Stimulated activated naive CD8-positive, alpha-beta T cell treated with anti-CD3 and anti-CD28 coated beads, Interleukin-15, Interleukin-2, amounts not matched to agents 100 ng/mL and 50 ng/mL, for 24 hours (primary cell): ENCODE results near the gene LRRD1.
"Not testable (repeated sequence)": the region's sequence is repeated elsewhere in the genome, so short reads cannot be mapped to it uniquely, and the experiment has no call there.

Experiments
- H3K27ac Mint-ChIP-seq: one replicate; pipeline ENCODE4 v1.8.0; 2021; ENCODE audit warnings: mild to moderate bottlenecking, mixed read lengths
- H3K27me3 Mint-ChIP-seq: one replicate; pipeline ENCODE4 v1.8.0; 2021; ENCODE audit warnings: mixed read lengths
- H3K36me3 Mint-ChIP-seq: one replicate; pipeline ENCODE4 v1.8.0; 2021; ENCODE audit warnings: low read depth, mixed read lengths
- H3K4me1 Mint-ChIP-seq: one replicate; pipeline ENCODE4 v1.8.0; 2021; ENCODE audit warnings: low read depth, mixed read lengths
- H3K4me3 Mint-ChIP-seq: one replicate; pipeline ENCODE4 v1.8.0; 2021; ENCODE audit warnings: mild to moderate bottlenecking, mixed read lengths
- H3K9me3 Mint-ChIP-seq: one replicate; pipeline ENCODE4 v1.8.0; 2021; ENCODE audit warnings: mixed read lengths

LRRD1 gene

GRCh38 chr7:92178928-92179924 is at the start of gene LRRD1:
Gene LRRD1 (minus strand): TSS chr7:92179142. CDS start chr7:92165202, 13,940 bp downstream.
- Mint-ChIP-seq H3K27ac (no peak within 1 kb of the TSS), H3K36me3 (no peaks in the 10 kb centered on the region)

DNA sequence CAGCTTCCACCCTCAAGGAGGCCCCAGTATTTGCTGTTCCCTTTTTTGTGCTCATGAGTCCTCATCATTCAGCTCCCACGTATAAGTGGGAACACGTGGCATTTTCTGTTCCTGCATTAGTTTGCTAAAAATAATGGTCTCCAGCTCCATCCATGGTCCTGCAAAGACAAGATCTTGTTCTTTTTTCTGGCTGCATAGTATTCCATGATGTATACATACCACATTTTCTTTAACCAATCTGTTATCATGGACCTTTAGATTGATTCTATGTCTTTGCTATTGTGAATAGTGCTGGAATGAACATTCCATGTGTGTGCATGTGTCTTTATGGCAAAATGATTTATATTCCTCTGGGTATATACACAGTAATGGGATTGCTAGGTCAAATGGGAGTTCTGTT is 49.8 kb upstream of the LRRD1 start:
- no peak overlapping the region for H3K4me3 Mint-ChIP-seq
- H3K27ac Mint-ChIP-seq = peak overlapping the region; percentile 82
- peaks cover 64% of the 10 kb centered on the region for H3K36me3 Mint-ChIP-seq
- no peaks in the 10 kb centered on the region for H3K27me3 Mint-ChIP-seq
- H3K4me1 Mint-ChIP-seq = peaks cover 14% of the 10 kb centered on the region
- H3K9me3 Mint-ChIP-seq = peaks cover 12% of the 10 kb centered on the region

More at GRCh38 chr7:92178928-92179924, at the start of gene LRRD1:
- H3K4me3 Mint-ChIP-seq = peak within 1 kb of the TSS; percentile 75
- H3K27me3 Mint-ChIP-seq = peaks cover 11% of the 10 kb centered on the region
- no peaks in the 10 kb centered on the region for H3K9me3 Mint-ChIP-seq
- H3K4me1 Mint-ChIP-seq = peaks cover 7% of the 10 kb centered on the region

- Mint-ChIP-seq H3K9me3 (peaks cover 12% of the 10 kb centered on the region), H3K27me3 (no peaks in the 10 kb centered on the region), H3K27ac (peak overlapping the region; percentile 82), H3K4me3 (peak overlapping the region; percentile 45), H3K36me3 (peaks cover 63% of the 10 kb centered on the region), H3K4me1 (peaks cover 14% of the 10 kb centered on the region)
These were observed 49.2 kb upstream of the LRRD1 start for GRCh38 chr7:92228100-92228499.

- no peak overlapping the region for H3K4me3 Mint-ChIP-seq
- H3K4me1 Mint-ChIP-seq = peaks cover 14% of the 10 kb centered on the region
- H3K36me3 Mint-ChIP-seq = peaks cover 59% of the 10 kb centered on the region
- peaks cover 12% of the 10 kb centered on the region for H3K9me3 Mint-ChIP-seq
- no peaks in the 10 kb centered on the region for H3K27me3 Mint-ChIP-seq
- no peak overlapping the region for H3K27ac Mint-ChIP-seq
These were observed 48.0 kb upstream of the LRRD1 start for GRCh38 chr7:92226981-92227380.

GRCh38 chr7:92221766-92222165 is 42.8 kb upstream of the LRRD1 start:
- no peak overlapping the region for H3K27ac Mint-ChIP-seq
- H3K4me1 Mint-ChIP-seq = no peaks in the 10 kb centered on the region
- peaks cover 63% of the 10 kb centered on the region for H3K36me3 Mint-ChIP-seq
- no peak overlapping the region for H3K4me3 Mint-ChIP-seq
- no peaks in the 10 kb centered on the region for H3K27me3 Mint-ChIP-seq
- no peaks in the 10 kb centered on the region for H3K9me3 Mint-ChIP-seq

- Mint-ChIP-seq H3K9me3 (peaks cover 14% of the 10 kb centered on the region), H3K4me3 (no peak overlapping the region), H3K27ac (no peak overlapping the region), H3K4me1 (peaks cover 16% of the 10 kb centered on the region), H3K27me3 (no peaks in the 10 kb centered on the region), H3K36me3 (peaks cover 84% of the 10 kb centered on the region)
These were observed 27.7 kb upstream of the LRRD1 start for GRCh38 chr7:92206672-92207071.

DNA sequence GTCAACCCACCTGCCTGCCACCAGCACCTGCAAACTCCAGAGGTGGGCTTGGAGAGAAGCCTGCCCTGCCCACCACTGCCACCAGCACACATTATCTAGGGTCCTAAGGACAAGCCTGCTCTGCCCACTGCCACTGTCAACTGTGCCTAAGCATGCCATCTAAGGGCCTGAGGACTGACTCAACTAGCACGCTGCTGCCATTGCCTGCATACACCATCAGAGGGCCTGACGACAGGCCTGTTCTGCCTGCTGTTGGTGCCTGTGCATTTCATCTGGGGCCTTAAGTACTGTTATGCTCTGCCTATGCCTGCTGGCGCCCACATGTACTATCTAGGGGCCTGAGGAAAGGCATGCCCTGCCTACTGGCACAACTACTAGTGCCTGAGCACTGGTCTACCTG is 27.0 kb upstream of the LRRD1 start:
- Mint-ChIP-seq H3K4me1 (peaks cover 16% of the 10 kb centered on the region), H3K4me3 (no peak overlapping the region), H3K27ac (no peak overlapping the region), H3K9me3 (peaks cover 14% of the 10 kb centered on the region), H3K36me3 (peaks cover 81% of the 10 kb centered on the region), H3K27me3 (no peaks in the 10 kb centered on the region)

DNA sequence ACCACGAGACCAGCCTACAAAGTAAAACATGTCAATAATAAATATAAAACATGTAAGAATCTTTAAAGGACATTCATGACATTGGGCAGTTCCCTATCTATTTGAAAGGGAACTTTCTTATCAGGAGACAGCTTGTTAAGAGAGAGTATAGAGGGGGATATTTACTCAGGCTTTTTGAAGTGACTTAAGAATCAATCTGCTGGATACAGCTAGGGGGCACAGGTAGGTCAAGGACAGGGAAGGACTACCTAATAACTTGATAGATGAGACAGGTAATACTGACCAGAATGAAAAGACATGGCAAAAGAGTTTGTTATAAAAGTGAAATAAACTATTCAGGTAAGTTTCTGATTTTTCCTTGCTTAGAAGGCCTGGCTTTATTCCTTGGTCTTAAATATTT is 21.8 kb upstream of the LRRD1 start:
- H3K9me3 Mint-ChIP-seq = no peaks in the 10 kb centered on the region
- peaks cover 65% of the 10 kb centered on the region for H3K36me3 Mint-ChIP-seq

DNA sequence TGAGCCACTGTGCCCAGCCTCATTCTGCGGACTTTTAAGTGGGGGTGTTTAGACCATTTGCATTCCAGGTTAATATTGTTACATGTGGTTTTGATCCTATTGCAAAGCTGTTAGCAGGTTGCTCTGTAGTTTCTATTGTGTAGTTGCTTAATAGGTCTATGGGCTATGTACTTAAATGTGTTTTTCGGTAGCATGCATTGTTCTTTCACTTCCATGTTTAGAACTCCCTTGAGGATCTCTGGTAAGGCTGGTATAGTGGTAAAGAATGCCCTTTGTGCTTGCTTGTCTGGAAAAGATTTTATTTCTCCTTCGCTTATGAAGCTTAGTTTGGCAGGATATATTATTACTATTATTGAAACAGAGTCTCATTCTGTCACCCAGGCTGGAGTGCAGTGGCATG is 13.4 kb upstream of the LRRD1 start:
- no peak overlapping the region for H3K27ac Mint-ChIP-seq
- peaks cover 37% of the 10 kb centered on the region for H3K36me3 Mint-ChIP-seq
- H3K27me3 Mint-ChIP-seq = no peaks in the 10 kb centered on the region

More for the DNA sequence above, 21.8 kb upstream of the LRRD1 start:
- Mint-ChIP-seq H3K4me1 (no peaks in the 10 kb centered on the region), H3K4me3 (no peak overlapping the region), H3K27me3 (no peaks in the 10 kb centered on the region), H3K27ac (no peak overlapping the region)

DNA sequence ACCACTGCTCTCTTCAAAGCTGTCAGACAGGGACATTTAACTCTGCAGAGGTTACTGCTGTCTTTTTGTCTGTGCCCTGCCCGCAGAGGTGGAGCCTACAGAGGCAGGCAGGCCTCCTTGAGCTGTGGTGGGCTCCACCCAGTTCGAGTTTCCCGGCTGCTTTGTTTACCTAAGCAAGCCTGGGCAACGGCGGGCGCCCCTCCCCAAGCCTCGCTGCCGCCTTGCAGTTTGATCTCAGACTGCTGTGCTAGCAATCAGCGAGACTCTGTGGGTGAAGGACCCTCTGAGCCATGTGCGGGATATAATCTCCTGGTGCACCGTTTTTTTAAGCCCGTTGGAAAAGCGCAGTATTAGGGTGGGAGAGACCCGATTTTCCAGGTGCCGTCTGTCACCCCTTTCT is 10.3 kb upstream of the LRRD1 start:
- H3K27ac Mint-ChIP-seq, H3K4me3 Mint-ChIP-seq, H3K4me1 Mint-ChIP-seq, H3K27me3 Mint-ChIP-seq: not testable (repeated sequence)
- peaks cover 12% of the 10 kb centered on the region for H3K9me3 Mint-ChIP-seq
- H3K36me3 Mint-ChIP-seq = peaks cover 23% of the 10 kb centered on the region

More for the DNA sequence above, 13.4 kb upstream of the LRRD1 start:
- no peak overlapping the region for H3K4me3 Mint-ChIP-seq
- H3K9me3 Mint-ChIP-seq = peaks cover 12% of the 10 kb centered on the region
- no peaks in the 10 kb centered on the region for H3K4me1 Mint-ChIP-seq

- H3K9me3 Mint-ChIP-seq, H3K27ac Mint-ChIP-seq, H3K4me1 Mint-ChIP-seq, H3K27me3 Mint-ChIP-seq, H3K36me3 Mint-ChIP-seq, H3K4me3 Mint-ChIP-seq: not testable (repeated sequence)
These were observed 5.4 kb upstream of the LRRD1 start for GRCh38 chr7:92184294-92184693.

DNA sequence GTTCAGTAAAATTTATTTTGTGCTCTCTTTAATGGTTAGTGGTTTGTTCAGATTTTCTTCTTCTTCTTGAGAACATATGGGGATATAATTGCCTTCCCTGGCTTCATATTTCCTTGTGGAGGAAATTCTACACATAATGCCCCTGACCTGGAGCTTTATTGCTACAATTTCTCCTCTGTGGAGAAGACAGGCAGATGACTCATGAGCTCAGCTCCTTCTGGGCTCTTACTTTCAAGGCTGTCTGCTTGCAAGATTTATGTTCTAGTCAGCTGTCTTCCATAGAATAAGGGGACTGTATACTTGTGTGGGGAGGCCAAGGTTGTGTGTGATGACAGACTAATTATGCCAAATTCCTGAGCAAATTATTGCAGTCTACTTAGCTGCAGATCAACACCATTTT is 1.6 kb downstream of the LRRD1 start:
- Mint-ChIP-seq H3K36me3 (no peaks in the 10 kb centered on the region), H3K27ac (no peak overlapping the region), H3K4me3 (no peak overlapping the region), H3K27me3 (peaks cover 15% of the 10 kb centered on the region), H3K9me3 (no peaks in the 10 kb centered on the region), H3K4me1 (peaks cover 7% of the 10 kb centered on the region)

GRCh38 chr7:92169529-92169928 is 9.4 kb downstream of the LRRD1 start:
- not testable (repeated sequence) for H3K27me3 Mint-ChIP-seq, H3K9me3 Mint-ChIP-seq, H3K36me3 Mint-ChIP-seq, H3K4me1 Mint-ChIP-seq, H3K27ac Mint-ChIP-seq, H3K4me3 Mint-ChIP-seq

GRCh38 chr7:92161271-92161670 is 17.7 kb downstream of the LRRD1 start:
- Mint-ChIP-seq H3K4me3 (no peak overlapping the region), H3K27ac (no peak overlapping the region), H3K36me3 (no peaks in the 10 kb centered on the region), H3K27me3 (peaks cover 6% of the 10 kb centered on the region), H3K4me1 (no peaks in the 10 kb centered on the region), H3K9me3 (no peaks in the 10 kb centered on the region)

DNA sequence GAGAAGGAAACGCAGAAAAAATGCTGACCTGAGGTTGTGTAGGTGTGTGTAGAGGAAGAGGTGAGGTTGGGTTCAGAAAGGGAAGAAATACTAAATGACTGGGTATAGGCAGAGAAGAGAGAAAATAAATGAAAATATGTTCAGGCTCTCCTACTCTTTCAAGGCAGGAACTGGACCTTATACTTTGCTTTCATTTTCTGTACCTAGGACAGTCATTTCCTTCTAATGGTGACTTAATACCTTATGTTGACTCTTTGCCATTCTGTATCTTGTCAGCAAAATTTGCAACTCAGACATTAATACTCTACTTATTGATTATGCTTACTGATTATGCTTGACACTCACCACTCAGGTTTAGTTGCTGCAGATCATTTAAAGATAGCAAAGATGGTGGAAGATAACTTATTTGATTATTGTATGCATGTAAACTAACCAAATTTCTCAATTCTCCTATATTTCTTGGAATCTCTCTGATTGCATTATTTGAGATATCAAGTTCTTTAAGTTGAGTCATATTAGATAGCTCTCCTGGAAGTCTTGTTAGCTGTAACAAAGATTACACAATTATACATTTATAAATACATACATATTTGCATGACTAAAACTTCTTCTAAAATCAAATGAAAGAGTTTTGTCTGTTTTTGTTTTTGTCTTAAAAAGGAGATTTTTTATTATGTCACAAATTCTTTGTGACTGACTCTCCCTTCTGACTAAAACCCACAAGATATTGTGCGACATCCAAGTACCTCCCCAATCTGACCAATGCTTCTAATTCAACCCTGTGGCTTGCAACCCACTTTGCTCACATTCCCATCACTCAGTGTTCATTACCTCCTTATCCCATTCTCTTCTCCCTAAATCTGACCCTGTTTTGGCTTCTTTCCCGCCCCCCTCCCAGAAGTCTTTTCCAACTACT is 20.0 kb downstream of the LRRD1 start:
- no peak overlapping the region for H3K27ac Mint-ChIP-seq
- H3K9me3 Mint-ChIP-seq = no peaks in the 10 kb centered on the region
- H3K36me3 Mint-ChIP-seq = no peaks in the 10 kb centered on the region
- H3K4me3 Mint-ChIP-seq = no peak overlapping the region
- H3K4me1 Mint-ChIP-seq = no peaks in the 10 kb centered on the region
- H3K27me3 Mint-ChIP-seq = peaks cover 6% of the 10 kb centered on the region
